CD4-positive, alpha-beta memory T cell (primary cell): ENCODE measurements around the gene PLD1. TPM values are rescaled to one million over a fixed set of nuclear protein-coding genes. Genes with fewer than 3 reads are reported as not detected.

Experiments
- CTCF ChIA-PET: fragments of 350-600 bp; sonication (Branson Sonifier 250); formaldehyde crosslinking; loops from one replicate; lab custom pipeline; 2021; ENCODE audit warnings: inconsistent platforms; ENCODE audit not compliant: partially characterized antibody; lab: Charles Lee
- POLR2A ChIA-PET: fragments of 350-600 bp; sonication (Branson Sonifier 250); formaldehyde crosslinking; loops from one replicate; lab custom pipeline; 2021; ENCODE audit not compliant: partially characterized antibody; lab: Charles Lee
- DNase-seq, 5 donors: peaks; one replicate each; pipeline versions ENCODE4 v3.0.0 to v3.0.0-alpha.2; 2020 to 2022; ENCODE audit warnings: mixed read lengths in 1 of 5
- H3K27ac ChIP-seq: one replicate; pipeline ENCODE4 v1.7.0; 2013; ENCODE audit warnings: low read depth, low read length
- H3K27me3 ChIP-seq: 2 replicates; pipeline ENCODE4 v1.7.0; 2013; ENCODE audit warnings: mild to moderate bottlenecking, low read length, moderate library complexity; ENCODE audit not compliant: insufficient read depth
- H3K36me3 ChIP-seq: 2 replicates; pipeline ENCODE4 v1.7.0; 2013; ENCODE audit warnings: mild to moderate bottlenecking, low read length, moderate library complexity; ENCODE audit not compliant: insufficient read depth
- H3K4me1 ChIP-seq: 2 replicates; pipeline ENCODE4 v1.7.0; 2013; ENCODE audit warnings: mild to moderate bottlenecking, low read length, moderate library complexity; ENCODE audit not compliant: insufficient read depth
- H3K4me3 ChIP-seq, 2 donors: one replicate each; pipeline ENCODE4 v1.7.0; 2013; ENCODE audit warnings: low read length in 2 of 2, mild to moderate bottlenecking in 1 of 2
- H3K9me3 ChIP-seq, 2 donors: one replicate each; pipeline ENCODE4 v1.7.0; 2013; ENCODE audit warnings: low read length in 2 of 2, control low read depth in 1 of 2; ENCODE audit not compliant: control insufficient read depth in 1 of 2
- H3K27ac Mint-ChIP-seq, 7 donors: one replicate each; pipeline ENCODE4 v1.8.0; 2020 to 2021; ENCODE audit warnings: mixed read lengths in 7 of 7, mild to moderate bottlenecking in 6 of 7, inconsistent platforms in 3 of 7, moderate library complexity in 3 of 7
- H3K27me3 Mint-ChIP-seq, 2 donors: one replicate each; pipeline ENCODE4 v1.8.0; 2020 to 2021; ENCODE audit warnings: mixed read lengths in 2 of 2
- H3K36me3 Mint-ChIP-seq, 2 donors: one replicate each; pipeline ENCODE4 v1.8.0; 2020 to 2021; ENCODE audit warnings: mixed read lengths in 2 of 2, inconsistent platforms in 1 of 2, mild to moderate bottlenecking in 1 of 2
- H3K4me1 Mint-ChIP-seq, 4 donors: one replicate each; pipeline ENCODE4 v1.8.0; 2020 to 2021; ENCODE audit warnings: mixed read lengths in 4 of 4, mild to moderate bottlenecking in 1 of 4
- H3K4me3 Mint-ChIP-seq, 8 donors: one replicate each; pipeline ENCODE4 v1.8.0; 2020 to 2021; ENCODE audit warnings: mixed read lengths in 8 of 8, mild to moderate bottlenecking in 7 of 8, moderate library complexity in 6 of 8, inconsistent platforms in 3 of 8
- H3K9me3 Mint-ChIP-seq, 8 donors: one replicate each; pipeline ENCODE4 v1.8.0; 2020 to 2021; ENCODE audit warnings: mixed read lengths in 8 of 8, mild to moderate bottlenecking in 5 of 8, inconsistent platforms in 3 of 8, moderate library complexity in 1 of 8
- intact Hi-C: fragments of 100-400 bp; cut with micrococcal nuclease; formaldehyde crosslinking; loops from one replicate; pipeline ENCODE4 v1.15.1; 2023
- polyA plus RNA-seq, 2 donors: library from polyadenylated mRNA; unstranded; fragments of 300-500 nt; fragmentation: Illumina TruSeq; gene quantifications; one replicate each; pipeline ENCODE4 v1.2.3, GENCODE V29; 2021
- total RNA-seq, 2 experiments: library from RNA; stranded (reverse); gene quantifications; one replicate each; pipeline ENCODE4 v1.2.3, GENCODE V29; 2021

The PLD1 gene
- total and polyA plus RNA-seq, 4 experiments from 2014 or later = 1.2 to 2.0 (median 1.3) TPM; not detected in 1

- Mint-ChIP-seq H3K4me3 (no peak overlapping the region), H3K27me3 (peaks cover 17 to 32% of the 10 kb centered on the region in 2 donors), H3K27ac (no peak overlapping the region), H3K36me3 (no peaks in the 10 kb centered on the region), H3K9me3 (no peaks in the 10 kb centered on the region), H3K4me1 (peaks cover 0 to 6% (median 0%) of the 10 kb centered on the region in 4 donors)
- Histone ChIP-seq H3K27ac (no peak overlapping the region), H3K36me3 (no peaks in the 10 kb centered on the region), H3K27me3 (no peaks in the 10 kb centered on the region), H3K4me3 (no peak overlapping the region), H3K4me1 (no peaks in the 10 kb centered on the region), H3K9me3 (no peaks in the 10 kb centered on the region)
- CTCF ChIA-PET = no interaction called here
- POLR2A ChIA-PET = no interaction called here
- DNase-seq = no peak
- intact Hi-C loops = no loop called here
These were observed 64.5 kb downstream of the PLD1 start for GRCh38 chr3:171745577-171746319.

- H3K27me3 Mint-ChIP-seq = peaks cover 17 to 29% of the 10 kb centered on the region in 2 donors
- no peaks in the 10 kb centered on the region for H3K36me3 ChIP-seq
- peaks cover 0 to 6% (median 0%) of the 10 kb centered on the region in 4 donors for H3K4me1 Mint-ChIP-seq
- no peaks in the 10 kb centered on the region for H3K9me3 Mint-ChIP-seq
- H3K27ac ChIP-seq = no peak overlapping the region
- intact Hi-C loops = no loop called here
- H3K36me3 Mint-ChIP-seq = no peaks in the 10 kb centered on the region
- no peak overlapping the region for H3K4me3 ChIP-seq
- H3K27ac Mint-ChIP-seq = no peak overlapping the region
- no peak for DNase-seq
- ChIA-PET CTCF (interaction anchor here (1.4 kb wide), 1 partner anchor 33 kb away, joined by 5 read pairs; no protein-coding TSS in a partner anchor), POLR2A (no interaction called here)
- no peaks in the 10 kb centered on the region for H3K4me1 ChIP-seq
- H3K27me3 ChIP-seq = no peaks in the 10 kb centered on the region
- H3K9me3 ChIP-seq = no peaks in the 10 kb centered on the region
- no peak overlapping the region for H3K4me3 Mint-ChIP-seq
These were observed 66.0 kb downstream of the PLD1 start for GRCh38 chr3:171744158-171744741.

- no peaks in the 10 kb centered on the region for H3K4me1 ChIP-seq
- no peak overlapping the region for H3K4me3 ChIP-seq
- Mint-ChIP-seq H3K27me3 (peaks cover 17 to 26% of the 10 kb centered on the region in 2 donors), H3K4me1 (peaks cover 0 to 6% (median 0%) of the 10 kb centered on the region in 4 donors), H3K4me3 (no peak overlapping the region), H3K27ac (no peak overlapping the region), H3K9me3 (no peaks in the 10 kb centered on the region), H3K36me3 (no peaks in the 10 kb centered on the region)
- no peaks in the 10 kb centered on the region for H3K36me3 ChIP-seq
- no peaks in the 10 kb centered on the region for H3K9me3 ChIP-seq
- ChIA-PET POLR2A (no interaction called here), CTCF (interaction anchor here (1.4 kb wide), 1 partner anchor 33 kb away, joined by 5 read pairs; no protein-coding TSS in a partner anchor)
- no peaks in the 10 kb centered on the region for H3K27me3 ChIP-seq
- no peak overlapping the region for H3K27ac ChIP-seq
- DNase-seq = no peak
- intact Hi-C loops = no loop called here
These were observed 66.7 kb downstream of the PLD1 start for GRCh38 chr3:171743327-171744157.

- POLR2A ChIA-PET = no interaction called here
- Mint-ChIP-seq H3K9me3 (no peaks in the 10 kb centered on the region), H3K36me3 (no peaks in the 10 kb centered on the region), H3K4me1 (no peaks in the 10 kb centered on the region), H3K27ac (no peak overlapping the region), H3K4me3 (no peak overlapping the region), H3K27me3 (peaks cover 13 to 15% of the 10 kb centered on the region in 2 donors)
- CTCF ChIA-PET = interaction anchor here (1.1 kb wide), 1 partner anchor 31 kb away, joined by 3 read pairs; no protein-coding TSS in a partner anchor
- Histone ChIP-seq H3K9me3 (no peaks in the 10 kb centered on the region), H3K4me3 (no peak overlapping the region), H3K36me3 (no peaks in the 10 kb centered on the region), H3K27ac (no peak overlapping the region), H3K4me1 (no peaks in the 10 kb centered on the region), H3K27me3 (no peaks in the 10 kb centered on the region)
- no peak for DNase-seq
- intact Hi-C loops = no loop called here
These were observed 68.9 kb downstream of the PLD1 start for GRCh38 chr3:171741377-171741776.

GRCh38 chr3:171736556-171736955, 73.7 kb downstream of the PLD1 start:
- Mint-ChIP-seq H3K9me3 (no peaks in the 10 kb centered on the region), H3K4me3 (no peak overlapping the region)
- CTCF ChIA-PET = no interaction called here

GRCh38 chr3:171733561-171733960, 76.7 kb downstream of the PLD1 start:
- Histone ChIP-seq H3K4me1 (no peaks in the 10 kb centered on the region), H3K27me3 (no peaks in the 10 kb centered on the region), H3K36me3 (no peaks in the 10 kb centered on the region), H3K9me3 (no peaks in the 10 kb centered on the region), H3K27ac (no peak overlapping the region), H3K4me3 (no peak overlapping the region)
- DNase-seq = no peak
- intact Hi-C loops = no loop called here
- no peaks in the 10 kb centered on the region for H3K4me1 Mint-ChIP-seq
- no peaks in the 10 kb centered on the region for H3K9me3 Mint-ChIP-seq
- no peak overlapping the region for H3K4me3 Mint-ChIP-seq
- H3K27ac Mint-ChIP-seq = no peak overlapping the region
- peaks cover 0 to 3% of the 10 kb centered on the region in 2 donors for H3K27me3 Mint-ChIP-seq
- POLR2A ChIA-PET = no interaction called here
- CTCF ChIA-PET = no interaction called here
- H3K36me3 Mint-ChIP-seq = no peaks in the 10 kb centered on the region

More at GRCh38 chr3:171736556-171736955, 73.7 kb downstream of the PLD1 start:
- Histone ChIP-seq H3K4me1 (no peaks in the 10 kb centered on the region), H3K27ac (no peak overlapping the region), H3K36me3 (no peaks in the 10 kb centered on the region), H3K9me3 (no peaks in the 10 kb centered on the region), H3K27me3 (no peaks in the 10 kb centered on the region), H3K4me3 (no peak overlapping the region)
- POLR2A ChIA-PET = no interaction called here
- Mint-ChIP-seq H3K27me3 (peaks cover 0 to 2% of the 10 kb centered on the region in 2 donors), H3K27ac (no peak overlapping the region), H3K4me1 (no peaks in the 10 kb centered on the region), H3K36me3 (no peaks in the 10 kb centered on the region)
- DNase-seq = no peak
- intact Hi-C loops = no loop called here

GRCh38 chr3:171732756-171733155, 77.5 kb downstream of the PLD1 start:
- Histone ChIP-seq H3K4me1 (no peaks in the 10 kb centered on the region), H3K27me3 (no peaks in the 10 kb centered on the region), H3K4me3 (no peak overlapping the region), H3K9me3 (no peaks in the 10 kb centered on the region), H3K27ac (no peak overlapping the region), H3K36me3 (no peaks in the 10 kb centered on the region)
- ChIA-PET POLR2A (no interaction called here), CTCF (no interaction called here)
- intact Hi-C loops = no loop called here
- H3K27me3 Mint-ChIP-seq = peaks cover 0 to 3% of the 10 kb centered on the region in 2 donors
- no peak overlapping the region for H3K4me3 Mint-ChIP-seq
- H3K36me3 Mint-ChIP-seq = no peaks in the 10 kb centered on the region
- DNase-seq = no peak
- no peak overlapping the region for H3K27ac Mint-ChIP-seq
- H3K9me3 Mint-ChIP-seq = no peaks in the 10 kb centered on the region
- H3K4me1 Mint-ChIP-seq = no peaks in the 10 kb centered on the region
